ENCODE data around the gene GRIN2A. TPM values are rescaled to one million over a fixed set of nuclear protein-coding genes. Genes with fewer than 3 reads are reported as not detected.

Gene GRIN2A
- total RNA-seq, 1 donor from 2014 or later: not detected

DNA sequence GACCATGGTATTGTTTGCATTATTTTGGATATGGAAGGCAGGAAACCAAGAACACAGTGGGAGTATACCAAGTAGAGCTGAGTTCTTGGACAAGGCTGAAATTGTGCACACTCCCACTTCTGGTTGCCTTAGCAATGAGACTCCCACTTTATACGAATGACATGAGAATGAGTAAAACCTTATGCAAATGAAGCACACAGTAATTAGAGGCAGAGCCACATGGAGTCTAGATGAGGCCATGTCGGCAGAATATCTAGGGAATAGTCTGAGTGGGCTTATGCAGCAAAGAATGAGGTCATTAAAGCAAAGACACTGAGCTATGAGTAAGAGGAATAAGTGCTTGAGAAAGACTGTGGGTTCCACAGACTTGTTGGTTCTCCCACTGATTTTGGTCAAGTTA is 178.7 kb downstream of the GRIN2A start:
- no peak for FAIRE-seq
- no peak for TF ChIP-seq CTCF (IDR thresholded peaks at IDR 0.05; ENCODE audit: insufficient read depth, low read length, severe bottlenecking)
- Histone ChIP-seq H3K36me3 (ENCODE audit: control insufficient read depth, insufficient read depth, low read length) (no peaks in the 10 kb centered on the region), H3K27me3 (ENCODE audit: control insufficient read depth, insufficient read depth, low read length) (no peaks in the 10 kb centered on the region), H3K4me3 (ENCODE audit: low read depth, low read length) (no peak overlapping the region)
- no peak for DNase-seq (ENCODE audit: low read depth)

DNA sequence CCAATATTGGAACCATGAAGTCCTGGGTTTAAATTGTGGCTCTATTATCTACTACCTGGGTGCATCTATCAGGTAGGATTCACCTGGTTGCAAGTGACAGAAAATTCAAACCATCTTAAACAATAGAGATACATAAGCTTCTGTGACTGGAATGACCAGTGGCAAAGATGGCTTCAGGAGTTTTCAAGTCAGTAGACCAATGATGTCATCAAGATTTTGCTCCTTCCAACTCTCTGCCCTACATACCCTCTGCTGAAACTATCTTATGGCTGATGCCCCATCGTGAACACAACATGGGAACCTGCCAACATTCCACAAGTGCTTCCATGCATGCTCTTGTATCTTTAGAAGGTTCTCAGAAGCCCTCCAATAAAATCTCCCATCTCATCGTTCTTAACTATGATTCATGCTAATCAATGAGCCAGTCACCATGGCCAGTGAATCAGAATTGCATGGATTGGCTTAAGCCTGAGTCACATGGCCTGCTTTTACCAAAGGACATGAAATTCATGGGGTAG is 180.9 kb downstream of the GRIN2A start:
- no peaks in the 10 kb centered on the region for H3K27me3 ChIP-seq (ENCODE audit: control insufficient read depth, insufficient read depth, low read length)
- DNase-seq (ENCODE audit: low read depth): no peak
- no peak overlapping the region for H3K4me3 ChIP-seq (ENCODE audit: low read depth, low read length)
- no peaks in the 10 kb centered on the region for H3K36me3 ChIP-seq (ENCODE audit: control insufficient read depth, insufficient read depth, low read length)
- FAIRE-seq: no peak
- no peak for TF ChIP-seq CTCF (IDR thresholded peaks at IDR 0.05; ENCODE audit: insufficient read depth, low read length, severe bottlenecking)

DNA sequence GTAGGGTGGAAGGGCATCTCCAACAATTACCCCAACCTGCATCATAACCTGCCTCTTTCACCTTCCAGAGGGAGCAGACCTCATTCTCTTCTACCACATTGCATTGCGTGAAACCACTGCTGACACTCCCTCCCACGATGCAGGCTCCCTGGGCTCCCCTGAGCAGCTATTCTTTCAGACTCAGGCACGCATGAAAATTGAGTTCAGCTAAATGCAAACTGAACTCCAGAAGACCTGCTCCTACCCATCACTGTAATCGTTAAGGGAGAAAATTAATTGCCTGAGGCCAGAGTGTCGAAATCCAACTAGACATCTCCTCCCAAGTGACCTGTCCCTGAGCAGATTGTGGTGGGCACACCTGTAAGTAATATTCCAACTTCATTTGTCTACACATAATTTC is 186.0 kb downstream of the GRIN2A start:
- Histone ChIP-seq H3K27me3 (ENCODE audit: control insufficient read depth, insufficient read depth, low read length) (no peaks in the 10 kb centered on the region), H3K36me3 (ENCODE audit: control insufficient read depth, insufficient read depth, low read length) (no peaks in the 10 kb centered on the region), H3K4me3 (ENCODE audit: low read depth, low read length) (no peak overlapping the region)
- no peak for DNase-seq (ENCODE audit: low read depth)
- TF ChIP-seq CTCF (IDR thresholded peaks at IDR 0.05; ENCODE audit: insufficient read depth, low read length, severe bottlenecking): no peak
- no peak for FAIRE-seq

- Histone ChIP-seq H3K36me3 (ENCODE audit: control insufficient read depth, insufficient read depth, low read length) (no peaks in the 10 kb centered on the region), H3K27me3 (ENCODE audit: control insufficient read depth, insufficient read depth, low read length) (no peaks in the 10 kb centered on the region), H3K4me3 (ENCODE audit: low read depth, low read length) (no peak overlapping the region)
- DNase-seq (ENCODE audit: low read depth) (no peak), FAIRE-seq (no peak)
- no peak for TF ChIP-seq CTCF (IDR thresholded peaks at IDR 0.05; ENCODE audit: insufficient read depth, low read length, severe bottlenecking)
These were observed 189.8 kb downstream of the GRIN2A start for GRCh38 chr16:9992441-9992840.

DNA sequence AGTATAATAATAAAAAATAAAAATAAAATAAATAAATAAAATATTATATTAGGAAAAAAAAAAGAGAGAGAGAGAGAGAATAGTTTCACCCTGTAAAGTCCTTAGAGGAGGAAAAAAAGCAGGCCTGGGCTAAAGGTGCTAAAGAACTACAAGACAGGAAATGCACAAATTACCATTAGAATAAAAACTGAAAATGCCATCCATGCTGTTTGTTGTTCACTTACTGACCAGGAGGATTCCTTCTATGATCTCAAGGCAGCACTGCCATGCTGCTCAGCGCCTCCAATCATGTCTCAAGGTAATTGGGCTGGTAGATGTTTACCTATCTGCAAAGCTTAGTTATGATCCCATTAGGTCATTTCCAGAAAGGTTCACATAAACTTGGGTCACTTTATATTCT is 201.2 kb downstream of the GRIN2A start:
- Histone ChIP-seq H3K36me3 (ENCODE audit: control insufficient read depth, insufficient read depth, low read length) (no peaks in the 10 kb centered on the region), H3K4me3 (ENCODE audit: low read depth, low read length) (no peak overlapping the region), H3K27me3 (ENCODE audit: control insufficient read depth, insufficient read depth, low read length) (no peaks in the 10 kb centered on the region)
- TF ChIP-seq CTCF (IDR thresholded peaks at IDR 0.05; ENCODE audit: insufficient read depth, low read length, severe bottlenecking): no peak
- DNase-seq (ENCODE audit: low read depth) (no peak), FAIRE-seq (no peak)

- Histone ChIP-seq H3K36me3 (ENCODE audit: control insufficient read depth, insufficient read depth, low read length) (no peaks in the 10 kb centered on the region), H3K27me3 (ENCODE audit: control insufficient read depth, insufficient read depth, low read length) (no peaks in the 10 kb centered on the region), H3K4me3 (ENCODE audit: low read depth, low read length) (no peak overlapping the region)
- TF ChIP-seq CTCF (IDR thresholded peaks at IDR 0.05; ENCODE audit: insufficient read depth, low read length, severe bottlenecking): no peak
- DNase-seq (ENCODE audit: low read depth) (no peak), FAIRE-seq (no peak)
These were observed 204.0 kb downstream of the GRIN2A start for GRCh38 chr16:9978160-9978725.

Data from bronchial epithelial cell (primary cell).